Progenitor cell of endocrine pancreas (in vitro differentiated cells): Measurements from ENCODE around the gene IP6K3. TPM values are rescaled to one million over a fixed set of nuclear protein-coding genes. Genes with fewer than 3 reads are reported as not detected.

ENCODE experiments used
- DNase-seq: peaks from one replicate; pipeline ENCODE4 v3.0.0; 2021; ENCODE audit warnings: low spot score; ENCODE audit not compliant: unreplicated experiment
- H3K27ac Mint-ChIP-seq: 2 replicates; pipeline ENCODE4 v1.8.0; 2021; ENCODE audit warnings: mild to moderate bottlenecking, moderate library complexity, mixed read lengths
- H3K27me3 Mint-ChIP-seq: 2 replicates; pipeline ENCODE4 v1.8.0; 2021; ENCODE audit warnings: mixed read lengths
- H3K36me3 Mint-ChIP-seq: 2 replicates; pipeline ENCODE4 v1.8.0; 2022; ENCODE audit warnings: mixed read lengths; ENCODE audit not compliant: insufficient read depth
- H3K4me1 Mint-ChIP-seq: 2 replicates; pipeline ENCODE4 v1.8.0; 2021; ENCODE audit warnings: low read depth, mixed read lengths
- H3K4me3 Mint-ChIP-seq: 2 replicates; pipeline ENCODE4 v1.8.0; 2021; ENCODE audit warnings: low read depth, mild to moderate bottlenecking, moderate library complexity, mixed read lengths
- H3K9me3 Mint-ChIP-seq: 2 replicates; pipeline ENCODE4 v1.8.0; 2021; ENCODE audit warnings: low read depth, mixed read lengths
- CTCF ChIP-seq: fragments of 200-600 bp; sonication (generic); IDR thresholded peaks from one replicate; pipeline ENCODE4 v1.5.0; 2021; ENCODE audit warnings: antibody characterized with exemption, mild to moderate bottlenecking; ENCODE audit not compliant: unreplicated experiment
- total RNA-seq: library from RNA; stranded (reverse); gene quantifications from 2 replicates; pipeline ENCODE4 v1.2.1, GENCODE V29; 2021

The IP6K3 gene
- total RNA-seq, 1 donor from 2014 or later: 0.14 TPM

- peaks cover 6% of the 10 kb centered on the region for H3K36me3 Mint-ChIP-seq
- TF ChIP-seq CTCF: no peak
- DNase-seq: no peak
- H3K9me3 Mint-ChIP-seq: no peaks in the 10 kb centered on the region
- no peak overlapping the region for H3K4me3 Mint-ChIP-seq
- no peaks in the 10 kb centered on the region for H3K27me3 Mint-ChIP-seq
- H3K4me1 Mint-ChIP-seq: peaks cover 11% of the 10 kb centered on the region
- no peak overlapping the region for H3K27ac Mint-ChIP-seq
Measured at GRCh38 chr6:33696548-33697518, 49.9 kb downstream of the IP6K3 start.

- H3K27ac Mint-ChIP-seq: no peak overlapping the region
- no peak for TF ChIP-seq CTCF
- H3K27me3 Mint-ChIP-seq: no peaks in the 10 kb centered on the region
- no peak overlapping the region for H3K4me3 Mint-ChIP-seq
- H3K4me1 Mint-ChIP-seq: peaks cover 11% of the 10 kb centered on the region
- DNase-seq: no peak
- no peaks in the 10 kb centered on the region for H3K9me3 Mint-ChIP-seq
- peaks cover 7% of the 10 kb centered on the region for H3K36me3 Mint-ChIP-seq
Measured at GRCh38 chr6:33696076-33696475, 50.6 kb downstream of the IP6K3 start.

GRCh38 chr6:33695451-33695887, 51.2 kb downstream of the IP6K3 start:
- Mint-ChIP-seq H3K27me3 (no peaks in the 10 kb centered on the region), H3K36me3 (peaks cover 7% of the 10 kb centered on the region), H3K9me3 (no peaks in the 10 kb centered on the region), H3K4me1 (peaks cover 11% of the 10 kb centered on the region), H3K27ac (no peak overlapping the region), H3K4me3 (no peak overlapping the region)
- TF ChIP-seq CTCF: no peak
- no peak for DNase-seq

GRCh38 chr6:33694977-33695376, 51.7 kb downstream of the IP6K3 start:
- Mint-ChIP-seq H3K4me3 (no peak overlapping the region), H3K27ac (no peak overlapping the region), H3K9me3 (no peaks in the 10 kb centered on the region), H3K27me3 (no peaks in the 10 kb centered on the region), H3K4me1 (peaks cover 10% of the 10 kb centered on the region), H3K36me3 (peaks cover 7% of the 10 kb centered on the region)
- TF ChIP-seq CTCF: no peak
- DNase-seq: no peak

GRCh38 chr6:33694401-33694931, 52.2 kb downstream of the IP6K3 start:
- Mint-ChIP-seq H3K27me3 (no peaks in the 10 kb centered on the region), H3K4me1 (peaks cover 10% of the 10 kb centered on the region), H3K9me3 (no peaks in the 10 kb centered on the region), H3K4me3 (no peak overlapping the region), H3K36me3 (peaks cover 7% of the 10 kb centered on the region), H3K27ac (peak overlapping the region; percentile 64)
- no peak for TF ChIP-seq CTCF
- DNase-seq: no peak
